SK-N-MC (cell line): ENCODE results near the gene GALNTL6.

Experiments used
- DNase-seq: peaks from one replicate; pipeline ENCODE4 v3.0.0-alpha.2; 2011; ENCODE audit warnings: low read depth, low spot score
- H3K27ac ChIP-seq: fragments of 200-600 bp; sonication (generic); 2 replicates; pipeline ENCODE4 v1.5.1; 2016; ENCODE audit warnings: mixed run types
- H3K36me3 ChIP-seq: fragments of 200-600 bp; sonication (generic); 2 replicates; pipeline ENCODE4 v1.6.1; 2017; ENCODE audit warnings: antibody characterized with exemption, low read length, mixed read lengths; ENCODE audit not compliant: insufficient read depth
- H3K4me3 ChIP-seq: fragments of 200-600 bp; sonication (generic); 2 replicates; pipeline ENCODE4 v1.5.1; 2016
- H3K9ac ChIP-seq: fragments of 200-600 bp; sonication (generic); 2 replicates; pipeline ENCODE4 v1.8.0; 2017; ENCODE audit warnings: mixed run types, mixed read lengths; ENCODE audit not compliant: insufficient read length
- H3K9me3 ChIP-seq: fragments of 200-600 bp; sonication (generic); 2 replicates; pipeline ENCODE4 v1.6.1; 2017; ENCODE audit warnings: low read depth, mild to moderate bottlenecking, antibody characterized with exemption, low read length, moderate library complexity, mixed read lengths
- EZH2 ChIP-seq: fragments of 200-600 bp; sonication (generic); IDR thresholded peaks from one replicate; pipeline ENCODE4 v1.6.1; 2017; ENCODE audit warnings: antibody characterized with exemption
- FOXP2 ChIP-seq: optimal IDR thresholded peaks from 2 replicates; pipeline ENCODE3; 2011; ENCODE audit warnings: mild to moderate bottlenecking, moderate library complexity; ENCODE audit not compliant: insufficient read depth; ENCODE audit errors: extremely low read length, control extremely low read depth
- POLR2AphosphoS5 ChIP-seq: IDR thresholded peaks from 2 replicates; pipeline ENCODE4 v1.6.1; 2012; ENCODE audit warnings: mild to moderate bottlenecking, low read depth, low read length, borderline replicate concordance

GALNTL6 gene

GRCh38 chr4:172736046-172736445, 922.8 kb downstream of the GALNTL6 start:
- H3K27ac ChIP-seq: no peak overlapping the region
- H3K9ac ChIP-seq: no peak overlapping the region
- no peaks in the 10 kb centered on the region for H3K36me3 ChIP-seq
- TF ChIP-seq FOXP2 (no peak), POLR2AphosphoS5 (no peak), EZH2 (no peak)
- no peaks in the 10 kb centered on the region for H3K9me3 ChIP-seq
- H3K4me3 ChIP-seq: no peak overlapping the region
- DNase-seq: no peak

GRCh38 chr4:172740434-172740833, 927.2 kb downstream of the GALNTL6 start:
- TF ChIP-seq EZH2: no peak
- TF ChIP-seq POLR2AphosphoS5: no peak
- no peak for TF ChIP-seq FOXP2
- Histone ChIP-seq H3K36me3 (no peaks in the 10 kb centered on the region), H3K9me3 (no peaks in the 10 kb centered on the region), H3K4me3 (no peak overlapping the region), H3K9ac (no peak overlapping the region), H3K27ac (no peak overlapping the region)
- no peak for DNase-seq

DNA sequence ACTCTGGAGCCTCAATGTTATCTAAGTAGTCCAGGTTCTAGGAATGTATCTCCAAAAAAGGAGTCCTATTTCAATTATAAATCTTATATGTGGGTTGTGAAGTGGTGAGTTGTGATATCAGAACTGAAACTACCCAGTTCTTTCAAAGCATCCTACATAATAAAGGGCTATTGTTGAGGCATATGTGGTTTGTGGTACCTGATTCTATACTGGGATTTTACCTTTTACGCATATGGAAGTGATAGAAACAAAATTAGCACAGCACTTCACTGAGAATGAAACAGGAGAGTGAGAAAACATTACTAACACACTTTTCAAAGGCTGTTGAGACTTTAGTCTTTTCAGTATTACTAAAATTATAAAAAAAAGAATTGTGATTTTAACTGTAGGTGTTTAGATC, 937.7 kb downstream of the GALNTL6 start:
- Histone ChIP-seq H3K4me3 (no peak overlapping the region), H3K27ac (no peak overlapping the region), H3K9me3 (no peaks in the 10 kb centered on the region), H3K9ac (no peak overlapping the region), H3K36me3 (no peaks in the 10 kb centered on the region)
- TF ChIP-seq EZH2: no peak
- no peak for TF ChIP-seq FOXP2
- TF ChIP-seq POLR2AphosphoS5: no peak
- no peak for DNase-seq

DNA sequence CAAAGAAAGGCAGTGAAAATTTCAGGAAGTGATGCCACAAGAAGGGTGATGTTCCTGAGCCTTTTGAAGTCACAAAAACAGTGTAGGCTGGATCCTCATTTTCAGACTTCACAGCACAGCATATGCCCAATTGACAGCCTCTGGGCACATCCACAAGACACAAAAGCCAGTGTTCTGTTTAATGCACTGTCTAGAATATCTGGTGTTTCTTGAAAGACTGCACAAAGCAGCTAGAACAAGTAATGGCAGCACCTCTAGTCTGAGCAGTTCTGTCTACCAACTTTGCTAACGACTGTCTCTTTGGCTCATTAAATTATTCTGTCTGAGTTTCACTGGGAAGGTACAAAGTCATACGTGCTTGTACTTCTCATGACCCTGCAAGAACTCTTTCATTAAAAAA, 938.3 kb downstream of the GALNTL6 start:
- Histone ChIP-seq H3K9me3 (no peaks in the 10 kb centered on the region), H3K9ac (no peak overlapping the region), H3K36me3 (no peaks in the 10 kb centered on the region), H3K4me3 (no peak overlapping the region), H3K27ac (no peak overlapping the region)
- TF ChIP-seq FOXP2 (no peak), POLR2AphosphoS5 (no peak), EZH2 (no peak)
- DNase-seq: no peak

GRCh38 chr4:172758586-172759340, 945.6 kb downstream of the GALNTL6 start:
- no peak for DNase-seq
- no peak for TF ChIP-seq FOXP2
- TF ChIP-seq EZH2: no peak
- no peak for TF ChIP-seq POLR2AphosphoS5

DNA sequence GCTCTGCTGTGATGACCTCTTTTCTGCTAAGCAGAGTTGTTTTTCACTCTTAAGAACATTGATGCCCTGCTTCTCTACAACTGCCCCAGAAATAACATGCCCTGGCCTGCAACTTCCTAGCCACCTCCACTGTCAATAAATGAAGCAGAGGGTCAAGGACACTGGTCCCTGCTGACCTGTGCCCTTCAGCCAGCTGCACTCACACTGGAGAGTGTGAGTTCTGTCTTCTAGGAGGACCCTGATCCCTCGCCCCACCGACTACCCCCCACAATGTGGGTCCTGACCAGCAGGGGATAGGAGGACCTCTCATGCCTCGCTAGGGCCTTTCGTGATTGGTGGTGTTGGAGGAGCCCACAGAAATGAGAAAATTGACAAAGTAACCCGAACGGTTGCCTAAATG, 947.3 kb downstream of the GALNTL6 start:
- Histone ChIP-seq H3K36me3 (no peaks in the 10 kb centered on the region), H3K9me3 (no peaks in the 10 kb centered on the region), H3K27ac (no peak overlapping the region), H3K9ac (no peak overlapping the region), H3K4me3 (no peak overlapping the region)
- no peak for TF ChIP-seq FOXP2
- TF ChIP-seq POLR2AphosphoS5: no peak
- no peak for TF ChIP-seq EZH2
- DNase-seq: no peak

More at GRCh38 chr4:172758586-172759340, 945.6 kb downstream of the GALNTL6 start:
- Histone ChIP-seq H3K4me3 (no peak overlapping the region), H3K36me3 (no peaks in the 10 kb centered on the region), H3K9ac (no peak overlapping the region), H3K27ac (no peak overlapping the region), H3K9me3 (no peaks in the 10 kb centered on the region)

DNA sequence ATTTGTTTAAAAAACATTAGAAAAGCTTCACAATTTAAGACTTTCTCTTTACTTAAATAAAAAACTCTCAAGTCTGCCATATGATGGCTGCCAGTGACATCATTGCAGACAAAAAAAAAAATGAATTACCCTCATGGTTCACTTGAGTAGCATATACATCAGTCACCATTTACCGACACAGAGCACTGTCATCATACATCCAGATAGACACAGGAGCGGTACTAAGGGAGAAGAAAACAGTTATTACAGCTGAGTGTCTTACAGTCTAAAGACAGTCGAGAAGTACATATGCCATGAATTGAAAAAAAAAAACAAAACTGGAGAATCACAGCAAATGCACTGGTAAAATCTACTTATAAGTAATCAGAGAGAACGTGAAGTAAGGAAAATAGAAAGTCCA, 949.7 kb downstream of the GALNTL6 start:
- TF ChIP-seq EZH2 (no peak), FOXP2 (no peak), POLR2AphosphoS5 (no peak)
- no peak overlapping the region for H3K4me3 ChIP-seq
- H3K36me3 ChIP-seq: no peaks in the 10 kb centered on the region
- H3K9me3 ChIP-seq: no peaks in the 10 kb centered on the region
- no peak overlapping the region for H3K9ac ChIP-seq
- no peak overlapping the region for H3K27ac ChIP-seq
- DNase-seq: no peak

DNA sequence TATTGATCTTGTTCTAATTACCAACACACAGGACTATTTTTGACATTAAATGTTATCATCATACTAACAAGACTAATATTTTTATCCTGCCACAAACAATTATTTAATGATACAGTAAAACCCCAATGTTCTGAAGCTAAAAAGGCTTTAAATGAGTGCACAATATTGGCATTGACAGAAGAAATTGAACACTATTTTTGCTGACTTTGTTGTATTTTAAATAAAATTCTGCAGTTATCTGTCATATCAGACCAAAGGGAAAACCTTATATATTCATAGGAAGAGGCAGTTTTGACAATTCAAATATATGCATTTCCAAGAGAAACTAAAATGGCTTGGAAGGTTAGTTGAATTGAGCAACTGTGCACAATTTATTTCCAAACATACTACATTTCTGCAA, 957.6 kb downstream of the GALNTL6 start:
- Histone ChIP-seq H3K4me3 (no peak overlapping the region), H3K9me3 (no peaks in the 10 kb centered on the region), H3K9ac (no peak overlapping the region), H3K36me3 (no peaks in the 10 kb centered on the region), H3K27ac (no peak overlapping the region)
- DNase-seq: no peak
- no peak for TF ChIP-seq POLR2AphosphoS5
- TF ChIP-seq FOXP2: no peak
- TF ChIP-seq EZH2: no peak

DNA sequence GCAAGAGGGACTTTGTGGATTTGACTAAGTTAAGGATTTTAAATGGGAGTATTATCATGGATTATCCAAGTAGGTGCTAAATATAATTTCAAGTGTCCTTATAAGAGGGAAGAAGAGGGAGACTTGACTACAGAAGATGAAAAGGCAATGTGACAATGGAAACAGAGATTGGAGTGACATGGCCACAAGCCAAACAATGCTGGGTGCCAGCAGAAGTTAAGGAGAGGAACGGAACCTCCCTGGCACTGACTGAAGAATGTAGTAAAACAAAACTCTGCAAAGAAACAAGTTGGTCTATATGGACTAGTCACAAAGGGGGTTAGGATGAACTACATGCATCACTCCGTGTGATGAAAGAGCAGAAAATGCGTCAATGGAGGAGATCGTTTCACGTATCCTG, 959.6 kb downstream of the GALNTL6 start:
- Histone ChIP-seq H3K4me3 (no peak overlapping the region), H3K9ac (no peak overlapping the region), H3K9me3 (no peaks in the 10 kb centered on the region), H3K27ac (no peak overlapping the region), H3K36me3 (no peaks in the 10 kb centered on the region)
- DNase-seq: no peak
- TF ChIP-seq EZH2 (no peak), FOXP2 (no peak), POLR2AphosphoS5 (no peak)
